Right lobe of liver (tissue), 4 donors: ENCODE measurements around the gene SPCS1.

Experiments
- CTCF ChIP-seq, 4 donors: fragments of 200-600 bp in 3 of 4; fragments of 450-650 bp in 1 of 4; IDR thresholded peaks; one replicate each; pipeline versions ENCODE4 v1.5.1 to v1.8.0; 2016 to 2022; ENCODE audit warnings: antibody characterized with exemption in 4 of 4, mild to moderate bottlenecking in 2 of 4
- POLR2A ChIP-seq: fragments of 450-650 bp; IDR thresholded peaks from one replicate; pipeline ENCODE4 v1.6.1; 2017; ENCODE audit warnings: antibody characterized with exemption, mild to moderate bottlenecking
- donor health status: DM: no; HTN: no; CAD: no.
- donor health status: DM: no; HTN: no; CAD: no.
- donor health status: DM: no; HTN: yes; CAD: no.

- TF ChIP-seq CTCF (IDR thresholded peaks at IDR 0.05) (no peak), POLR2A (no peak)
Observed at GRCh38 chr3:52704611-52705437, 1.1 kb upstream of the SPCS1 start.
